ENCODE results near the gene DIP2A.
"Not testable (repeated sequence)": the region's sequence is repeated elsewhere in the genome, so short reads cannot be mapped to it uniquely, and the experiment has no call there.

Gene DIP2A

DNA sequence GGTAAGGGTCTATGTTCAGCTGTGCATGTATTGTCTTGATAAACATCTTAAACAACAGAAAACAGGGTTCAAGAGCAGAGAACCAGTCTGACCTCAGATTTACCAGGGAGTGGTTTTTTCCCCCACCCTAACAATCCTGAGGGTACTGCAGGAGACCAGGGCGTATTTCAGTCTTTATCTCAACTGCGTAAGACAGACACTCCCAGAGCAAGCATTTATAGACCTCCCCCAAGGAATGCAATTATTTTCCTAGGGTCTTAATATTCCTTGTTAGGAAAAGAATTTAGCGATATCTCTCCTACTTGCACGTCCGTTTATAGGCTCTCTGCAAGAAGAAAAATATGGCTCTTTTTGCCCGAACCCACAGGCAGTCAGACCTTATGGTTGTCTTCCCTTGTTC lies 9.8 kb upstream of the DIP2A start:
- DNase-seq = not testable (repeated sequence)

- DNase-seq = no peak
Observed at GRCh38 chr21:46452710-46453109, 6.0 kb upstream of the DIP2A start.

- DNase-seq = no peak
Observed at GRCh38 chr21:46454142-46454541, 4.5 kb upstream of the DIP2A start.

DNA sequence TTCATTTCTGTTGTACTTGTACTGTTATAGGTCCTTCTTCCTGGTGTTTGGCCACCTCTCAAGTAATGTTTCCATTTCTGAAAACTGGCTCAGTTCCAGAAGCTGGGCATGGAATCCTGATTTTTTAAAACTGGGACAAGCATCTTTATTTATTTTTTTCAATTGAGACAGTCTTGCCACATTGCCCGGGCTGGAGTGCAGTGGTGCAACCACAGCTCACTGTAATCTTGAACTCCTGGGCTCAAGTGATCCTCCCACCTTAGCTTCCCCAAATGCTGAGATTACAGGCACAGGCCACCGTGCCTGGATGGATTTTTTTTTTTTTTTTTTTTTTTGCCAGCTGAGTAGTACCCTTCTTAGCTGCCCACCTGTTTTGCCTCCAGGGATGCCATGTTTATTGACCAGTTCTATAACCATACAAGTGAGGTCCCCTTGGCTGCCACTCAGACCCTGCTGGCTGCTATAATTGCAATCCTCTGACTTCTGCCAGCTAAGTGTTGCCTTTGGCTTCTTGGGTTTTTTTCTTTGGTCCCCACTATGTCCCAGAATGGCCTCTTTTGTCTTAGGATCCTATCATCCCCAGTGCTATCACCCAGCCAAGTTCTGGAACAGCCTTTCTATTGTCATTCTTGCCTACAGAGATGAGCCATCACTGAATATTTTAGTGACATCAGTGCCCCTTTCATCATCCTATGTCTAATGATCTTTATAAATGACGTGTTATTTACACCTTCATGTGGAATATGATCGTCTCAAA lies 3.9 kb upstream of the DIP2A start:
- DNase-seq = no peak

- DNase-seq = no peak
Observed at GRCh38 chr21:46455575-46456385, 2.9 kb upstream of the DIP2A start.

DNA sequence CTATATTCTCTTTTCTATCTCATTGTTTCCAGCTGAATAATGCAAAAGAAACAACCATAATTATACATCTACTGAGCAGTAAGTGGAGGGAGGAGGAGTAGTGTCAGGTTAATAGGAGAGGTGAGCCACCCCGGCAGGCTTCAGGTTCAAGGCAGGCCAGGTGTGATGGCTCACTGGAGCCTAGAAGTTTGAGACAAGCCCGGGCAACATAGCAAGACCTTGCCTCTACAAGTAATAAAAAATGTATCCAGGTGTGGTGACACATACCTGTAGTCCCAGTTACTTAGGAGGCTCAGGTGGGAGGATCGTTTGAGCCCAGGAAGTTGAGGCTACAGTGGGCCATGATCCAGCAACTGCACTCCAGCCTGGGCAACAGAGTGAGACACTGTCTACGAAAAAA lies 1.9 kb upstream of the DIP2A start:
- no peak for DNase-seq

GRCh38 chr21:46457801-46458314 lies 833 bp upstream of the DIP2A start:
- peak in 1 of 2 experiments; percentile 45 for DNase-seq

DNA sequence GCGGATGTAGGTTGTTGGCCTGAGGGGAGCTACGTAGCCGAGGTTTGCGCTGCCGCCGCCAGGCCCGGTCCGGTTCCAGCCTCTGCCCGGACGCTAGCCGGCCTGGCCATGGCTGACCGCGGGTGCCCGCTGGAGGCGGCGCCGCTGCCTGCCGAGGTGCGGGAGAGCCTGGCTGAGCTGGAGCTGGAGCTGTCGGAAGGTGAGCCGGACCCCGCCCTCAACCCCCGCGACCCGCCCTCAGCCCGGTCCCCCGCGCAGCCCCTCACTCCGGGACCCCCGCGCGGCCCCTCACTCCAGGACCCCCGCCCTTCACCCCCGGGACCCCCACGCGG lies 299 bp downstream of the DIP2A start:
- DNase-seq = no peak

- DNase-seq = peak in 1 of 2 experiments; percentile 62
Observed at GRCh38 chr21:46459356-46460112, 843 bp downstream of the DIP2A start.

GRCh38 chr21:46461909-46462308 lies 3.2 kb downstream of the DIP2A start:
- no peak for DNase-seq

- not testable (repeated sequence) for DNase-seq
Observed at GRCh38 chr21:46465153-46465552, 6.5 kb downstream of the DIP2A start.

GRCh38 chr21:46465651-46466050 lies 7.0 kb downstream of the DIP2A start:
- DNase-seq = no peak

DNA sequence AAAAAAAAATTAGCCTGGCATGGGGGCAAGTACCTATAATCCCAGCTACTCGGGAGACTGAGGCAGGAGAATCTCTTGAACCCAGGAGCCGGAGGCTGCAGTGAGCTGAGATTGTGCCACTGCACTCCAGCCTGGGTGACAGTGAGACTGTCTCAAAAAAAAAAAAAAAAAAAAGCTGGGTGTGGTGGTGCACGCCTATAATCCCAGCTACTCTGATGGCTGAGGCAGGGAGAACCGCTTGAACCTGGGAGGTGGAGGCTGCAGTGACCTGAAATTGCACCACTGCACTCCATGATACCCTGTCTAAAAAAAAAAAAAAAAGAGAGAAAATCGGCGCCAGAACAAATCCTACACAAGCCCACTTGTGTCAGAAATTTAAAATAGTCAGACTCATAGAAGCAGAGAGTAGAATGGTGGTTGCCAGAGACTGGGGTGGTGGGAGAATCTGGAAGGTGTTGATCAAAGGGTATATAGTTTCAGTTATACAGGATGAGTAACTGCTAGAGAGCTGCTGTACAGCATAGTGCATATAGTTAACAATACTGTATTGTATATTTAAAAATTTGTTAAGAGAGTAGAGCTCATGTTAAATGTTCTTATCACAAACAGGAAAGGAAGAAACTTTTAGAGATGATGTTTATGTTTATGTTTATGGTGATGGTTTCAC lies 9.6 kb downstream of the DIP2A start:
- no peak for DNase-seq

DNA sequence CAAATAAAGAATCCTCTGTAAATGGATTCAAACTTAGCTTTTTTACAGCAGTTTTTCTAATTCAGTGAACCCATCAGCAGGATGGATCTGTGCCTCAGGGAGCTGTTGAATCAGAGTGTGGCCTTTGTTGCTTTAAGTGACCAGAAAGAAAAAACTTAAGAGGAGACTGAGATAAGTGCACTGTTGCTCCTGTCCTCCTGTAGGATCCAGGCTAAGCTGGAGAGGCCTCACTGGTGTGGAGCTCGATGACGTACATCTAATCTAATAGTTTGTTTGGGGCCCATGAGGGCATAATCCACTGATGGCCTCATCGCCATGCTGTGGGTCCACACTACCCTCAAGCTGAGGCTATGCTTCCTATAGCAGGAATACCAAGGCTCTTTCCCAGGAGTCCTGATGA lies 10.6 kb downstream of the DIP2A start:
- no peak for DNase-seq

DNA sequence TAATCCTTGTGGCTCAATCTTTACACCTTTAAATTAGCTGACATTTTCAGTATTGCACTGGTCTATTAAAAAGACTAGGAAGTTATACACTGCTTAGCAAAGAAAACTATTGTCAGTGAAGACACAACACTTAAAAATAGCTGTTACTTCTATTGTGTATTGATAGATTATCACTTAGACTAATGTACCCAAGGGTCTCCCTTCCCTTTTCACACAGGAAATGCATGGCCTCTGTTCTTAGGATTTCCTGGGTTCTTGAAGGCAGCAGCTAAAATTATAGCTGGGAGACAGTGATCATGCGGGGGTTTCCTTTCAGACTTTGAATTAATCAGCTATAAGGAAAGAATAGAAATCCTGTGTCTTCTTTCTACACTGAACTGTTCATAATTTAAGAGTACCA lies 12.8 kb downstream of the DIP2A start:
- no peak for DNase-seq

DNA sequence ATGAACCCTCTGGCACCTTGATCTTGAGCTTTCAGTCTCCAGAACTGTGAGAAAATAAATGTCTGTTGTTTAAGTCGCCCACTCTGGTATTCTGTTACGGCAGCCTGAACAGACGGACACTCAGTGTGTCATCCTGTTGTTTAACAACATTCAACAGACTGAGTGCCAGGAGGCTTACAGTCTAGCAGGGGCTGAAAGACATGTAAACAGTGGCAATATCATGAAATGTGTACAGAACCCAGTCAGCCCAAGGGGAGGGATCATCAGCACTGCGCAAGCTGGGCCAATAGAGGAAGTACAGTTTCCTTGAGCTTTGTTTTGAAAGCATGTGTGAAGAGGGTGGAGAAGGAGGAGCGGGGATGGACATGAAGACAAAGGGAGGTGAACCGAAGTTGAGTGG lies 13.6 kb downstream of the DIP2A start:
- no peak for DNase-seq

DNA sequence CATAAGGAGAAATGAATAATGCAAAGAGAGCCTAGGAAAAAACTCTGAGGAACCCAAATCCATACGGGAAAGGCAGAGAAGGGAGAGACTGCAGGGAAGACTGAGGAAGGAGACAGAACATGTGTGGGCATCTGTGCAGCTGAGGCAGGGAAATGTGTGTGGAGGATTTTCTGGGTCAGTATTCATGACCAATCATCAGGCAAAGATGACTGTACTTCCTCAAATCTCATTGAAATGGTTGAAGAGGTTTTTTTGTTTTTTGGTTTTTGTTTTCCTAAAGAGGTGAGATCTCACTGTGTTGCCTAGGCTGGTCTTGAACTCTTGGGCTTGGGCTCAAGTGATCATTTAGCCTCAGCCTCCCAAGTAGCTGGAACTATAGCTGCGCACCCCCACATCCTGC lies 15.7 kb downstream of the DIP2A start:
- no peak for DNase-seq

- DNase-seq = no peak
Observed at GRCh38 chr21:46475296-46475695, 16.6 kb downstream of the DIP2A start.

GRCh38 chr21:46477765-46478164 lies 19.1 kb downstream of the DIP2A start:
- no peak for DNase-seq

DNA sequence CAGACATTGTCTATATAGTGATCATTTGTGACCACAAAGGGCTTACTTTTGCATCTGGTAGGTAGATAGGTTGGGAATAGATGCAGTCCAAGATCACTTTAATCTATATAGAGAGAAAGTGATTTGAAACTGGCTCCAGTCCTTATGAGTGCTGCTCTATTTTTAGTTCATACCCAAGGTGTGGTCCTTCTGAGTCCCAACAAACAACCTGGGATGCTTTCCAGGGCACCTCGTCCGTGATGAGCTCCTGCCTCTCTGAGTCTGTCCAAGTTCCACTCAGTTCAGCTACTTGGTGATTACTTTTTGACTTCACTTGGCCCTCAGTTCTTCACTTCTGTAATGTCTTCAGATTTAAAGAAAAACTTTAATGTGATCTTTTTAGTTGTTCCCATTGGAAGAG lies 20.2 kb downstream of the DIP2A start:
- DNase-seq = no peak

DNA sequence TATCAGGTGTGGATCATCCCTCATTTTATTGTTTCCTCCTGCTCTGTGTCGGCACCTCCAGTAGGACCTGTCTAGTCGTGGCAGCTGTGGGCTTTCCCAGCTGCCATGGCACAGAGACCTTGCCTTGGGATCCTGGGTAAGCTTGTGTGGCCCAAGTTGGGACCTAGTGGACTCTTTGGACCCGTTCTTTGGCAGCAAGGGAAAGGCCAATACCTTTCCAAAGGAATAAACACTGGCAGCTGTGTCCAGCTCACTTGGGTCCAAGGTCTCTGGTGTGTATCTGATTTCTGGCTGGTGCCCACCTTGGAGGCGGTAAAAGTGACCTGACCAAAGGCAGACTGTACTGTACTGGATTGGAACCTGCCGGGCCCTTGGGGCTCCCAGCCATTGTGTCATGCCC lies 21.8 kb downstream of the DIP2A start:
- DNase-seq = no peak

DNA sequence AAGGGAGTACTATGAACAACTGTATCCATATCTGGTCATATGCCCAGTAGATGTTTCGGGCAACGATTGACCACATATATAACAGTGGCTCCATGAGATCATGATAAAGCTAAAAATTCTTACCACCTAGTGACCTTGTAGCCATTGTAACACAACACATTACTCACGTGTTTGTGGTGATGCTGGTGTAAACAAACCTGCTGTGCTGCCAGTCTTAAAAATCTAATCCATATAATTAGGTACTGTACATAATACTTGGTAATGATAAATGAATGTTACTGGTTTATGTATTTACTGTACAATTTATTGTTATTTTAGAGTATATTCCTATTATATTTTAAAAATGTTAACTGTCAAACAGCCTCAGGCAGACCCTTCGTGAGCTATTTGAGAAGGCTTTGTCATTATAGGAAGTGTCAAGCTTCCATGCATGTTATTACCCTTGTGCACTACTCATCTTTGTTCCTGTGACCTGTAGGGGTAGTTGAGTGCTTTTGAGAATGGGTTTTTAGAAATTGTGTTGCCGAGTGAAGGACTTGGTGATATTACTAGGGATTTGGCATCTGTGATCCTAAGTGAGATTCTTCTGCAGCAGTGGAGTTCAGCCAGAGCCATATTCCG lies 23.6 kb downstream of the DIP2A start:
- no peak for DNase-seq

DNA sequence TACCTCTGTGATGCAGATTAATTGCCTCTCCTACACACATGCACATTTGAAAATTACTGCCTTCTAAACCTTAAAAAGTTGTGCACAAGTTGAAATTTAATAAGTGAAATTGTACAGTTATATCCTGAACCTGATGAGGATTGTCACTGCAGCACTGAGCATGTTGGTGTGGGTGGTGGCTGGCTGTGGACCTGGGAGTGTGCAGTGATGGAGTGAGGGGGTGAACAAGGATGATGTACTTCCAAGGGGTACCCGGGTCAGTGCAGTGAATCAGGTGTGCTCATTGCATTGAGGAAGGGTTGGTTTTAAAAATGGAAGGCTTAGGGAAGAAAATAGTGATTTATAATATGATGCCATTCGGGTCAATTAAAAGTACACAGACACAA lies 24.1 kb downstream of the DIP2A start:
- DNase-seq = no peak

All from NCI-H526 (cell line).